Immature natural killer cell (primary cell): ENCODE results near the gene NIPBL. TPM values are rescaled to one million over a fixed set of nuclear protein-coding genes. Genes with fewer than 3 reads are reported as not detected.
"Not testable (repeated sequence)": the region's sequence is repeated elsewhere in the genome, so short reads cannot be mapped to it uniquely, and the experiment has no call there.

Experiments used
- DNase-seq, 3 donors: peaks; one replicate each; pipeline ENCODE4 v3.0.0; 2022; ENCODE audit warnings: mixed read lengths in 1 of 3
- H3K27ac Mint-ChIP-seq, 6 donors: one replicate each; pipeline ENCODE4 v1.8.0; 2020; ENCODE audit warnings: mixed read lengths in 6 of 6, mild to moderate bottlenecking in 5 of 6, inconsistent platforms in 4 of 6, moderate library complexity in 3 of 6
- H3K27me3 Mint-ChIP-seq, 3 donors: one replicate each; pipeline ENCODE4 v1.8.0; 2020 to 2021; ENCODE audit warnings: low read depth in 3 of 3, mild to moderate bottlenecking in 3 of 3, mixed read lengths in 3 of 3, moderate library complexity in 3 of 3, inconsistent platforms in 1 of 3
- H3K36me3 Mint-ChIP-seq, 3 donors: one replicate each; pipeline ENCODE4 v1.8.0; 2020; ENCODE audit warnings: mixed read lengths in 3 of 3, inconsistent platforms in 2 of 3, mild to moderate bottlenecking in 2 of 3
- H3K4me1 Mint-ChIP-seq, 2 donors: one replicate each; pipeline ENCODE4 v1.8.0; 2020; ENCODE audit warnings: inconsistent platforms in 2 of 2, mild to moderate bottlenecking in 2 of 2, mixed read lengths in 2 of 2, moderate library complexity in 1 of 2
- H3K4me3 Mint-ChIP-seq, 5 donors: one replicate each; pipeline ENCODE4 v1.8.0; 2020; ENCODE audit warnings: mild to moderate bottlenecking in 5 of 5, mixed read lengths in 5 of 5, inconsistent platforms in 3 of 5, moderate library complexity in 3 of 5
- H3K9me3 Mint-ChIP-seq, 6 donors: one replicate each; pipeline ENCODE4 v1.8.0; 2020; ENCODE audit warnings: mild to moderate bottlenecking in 6 of 6, mixed read lengths in 6 of 6, inconsistent platforms in 4 of 6, moderate library complexity in 3 of 6
- polyA plus RNA-seq, 3 donors: library from polyadenylated mRNA; unstranded; fragments of 300-500 nt; fragmentation: Illumina TruSeq; gene quantifications; one replicate each; pipeline ENCODE4 v1.2.3, GENCODE V29; 2021

Gene NIPBL
- polyA plus RNA-seq, 3 donors from 2014 or later: 4.9 to 42.5 (median 11.6) TPM

DNA sequence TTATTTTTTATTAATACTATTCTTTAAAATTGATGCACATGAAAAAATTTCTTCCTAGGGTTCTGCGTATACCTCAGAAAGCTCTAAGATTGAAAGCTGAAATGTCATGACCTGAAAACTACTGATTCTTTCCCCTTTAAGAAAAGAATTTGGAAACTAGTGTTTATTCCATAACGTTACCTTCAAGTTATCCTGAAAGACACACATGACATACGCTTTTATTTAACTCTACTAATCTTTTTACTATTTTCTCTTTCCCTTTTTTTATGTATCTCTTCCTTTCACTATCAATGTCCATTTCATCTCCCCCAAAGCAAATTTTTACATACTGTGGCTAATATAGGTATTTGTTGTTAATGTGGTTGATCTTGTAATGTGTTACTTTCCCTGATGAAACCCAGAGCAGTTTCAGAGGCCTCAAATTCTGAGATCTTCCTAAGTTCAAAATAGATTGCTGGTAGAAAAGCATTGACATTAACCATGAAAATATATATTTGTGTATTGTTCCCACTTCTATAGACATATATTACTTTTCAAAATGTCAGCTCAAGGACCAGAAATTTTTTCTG is 7.4 kb downstream of the NIPBL start:
- Mint-ChIP-seq H3K4me3 (peak overlapping the region in 4 of 5 donors; percentile 10 to 24 (median 15)), H3K27ac (peak overlapping the region in 1 of 6 donors; percentile 1), H3K9me3 (no peaks in the 10 kb centered on the region), H3K27me3 (peaks cover 0 to 3% (median 0%) of the 10 kb centered on the region in 3 donors), H3K4me1 (peaks cover 76 to 96% of the 10 kb centered on the region in 2 donors), H3K36me3 (peaks cover 0 to 4% (median 0%) of the 10 kb centered on the region in 3 donors)
- no peak for DNase-seq

DNA sequence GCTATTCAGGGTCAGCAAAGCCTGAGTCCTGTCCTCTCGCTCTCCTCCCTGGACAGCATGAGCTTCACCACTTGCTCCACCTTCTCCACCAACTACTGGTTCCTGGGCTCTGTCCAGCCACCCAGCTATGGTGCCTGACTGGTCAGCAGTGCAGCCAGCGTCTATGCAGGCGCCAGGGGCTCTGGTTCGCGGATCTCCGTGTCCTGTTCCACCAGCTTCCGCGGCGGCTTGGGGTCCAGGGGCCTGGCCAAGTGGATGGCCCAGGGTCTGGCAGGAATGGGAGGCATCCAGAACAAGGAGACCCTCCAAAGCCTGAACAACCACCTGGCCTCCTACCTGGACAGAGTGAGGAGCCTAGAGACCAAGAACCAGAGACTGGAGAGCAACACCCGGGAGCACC is 8.6 kb downstream of the NIPBL start:
- no peak overlapping the region for H3K4me3 Mint-ChIP-seq
- peaks cover 75 to 96% of the 10 kb centered on the region in 2 donors for H3K4me1 Mint-ChIP-seq
- no peak overlapping the region for H3K27ac Mint-ChIP-seq
- peaks cover 0 to 4% (median 0%) of the 10 kb centered on the region in 3 donors for H3K36me3 Mint-ChIP-seq
- DNase-seq: no peak
- no peaks in the 10 kb centered on the region for H3K9me3 Mint-ChIP-seq
- H3K27me3 Mint-ChIP-seq: peaks cover 0 to 3% (median 0%) of the 10 kb centered on the region in 3 donors

GRCh38 chr5:36885566-36886485 is 9.3 kb downstream of the NIPBL start:
- Mint-ChIP-seq H3K27me3 (peaks cover 0 to 3% (median 0%) of the 10 kb centered on the region in 3 donors), H3K27ac (peak overlapping the region in 1 of 6 donors; percentile 23), H3K36me3 (peaks cover 0 to 4% (median 0%) of the 10 kb centered on the region in 3 donors), H3K4me3 (peak overlapping the region in 2 of 5 donors; percentile 3 to 18), H3K4me1 (peaks cover 73 to 96% of the 10 kb centered on the region in 2 donors), H3K9me3 (no peaks in the 10 kb centered on the region)
- no peak for DNase-seq

DNA sequence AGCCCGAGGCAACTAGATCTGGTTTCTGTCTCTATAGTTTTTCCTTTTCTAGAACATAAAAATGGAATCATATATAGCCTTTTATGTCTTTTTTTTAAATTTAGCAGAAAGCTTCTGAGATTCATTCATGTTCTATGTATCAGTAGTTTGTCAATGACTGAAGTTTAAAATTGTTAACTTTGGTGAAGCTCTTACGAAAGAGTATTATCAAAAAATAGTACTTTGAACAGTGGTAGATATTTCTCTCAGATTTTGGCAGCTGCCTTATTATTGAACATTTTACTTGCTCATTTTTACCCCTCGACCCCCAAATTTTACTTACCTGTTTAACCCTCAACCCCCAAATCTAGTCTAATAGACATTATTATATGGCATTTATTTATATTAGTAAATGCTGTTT is 10.2 kb downstream of the NIPBL start:
- Mint-ChIP-seq H3K27ac (no peak overlapping the region), H3K9me3 (no peaks in the 10 kb centered on the region), H3K4me1 (peaks cover 73 to 95% of the 10 kb centered on the region in 2 donors), H3K36me3 (peaks cover 6 to 10% (median 6%) of the 10 kb centered on the region in 3 donors), H3K4me3 (no peak overlapping the region), H3K27me3 (peaks cover 0 to 3% (median 0%) of the 10 kb centered on the region in 3 donors)
- DNase-seq: no peak

DNA sequence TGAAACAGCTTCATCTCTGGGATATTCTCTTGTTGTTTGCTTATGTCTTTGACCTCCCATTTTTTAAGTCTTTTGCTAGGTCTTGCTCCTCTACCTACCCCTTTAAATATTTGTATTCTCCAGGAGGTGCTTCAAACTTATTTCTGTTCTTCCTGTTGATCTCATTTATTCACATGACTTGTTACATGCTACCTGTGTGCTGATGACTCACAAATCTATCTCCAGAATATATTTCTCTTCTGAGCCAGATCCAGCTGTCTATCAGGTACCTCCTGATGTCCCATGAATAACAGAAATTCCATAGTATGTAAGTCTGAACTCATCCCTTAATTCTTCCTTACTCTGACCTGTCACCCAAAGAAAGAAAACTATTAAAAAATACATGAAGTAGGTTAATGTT is 11.0 kb downstream of the NIPBL start:
- Mint-ChIP-seq H3K27ac (peak overlapping the region in 3 of 6 donors; percentile 4 to 9 (median 8)), H3K4me3 (peak overlapping the region in 1 of 5 donors; percentile 3), H3K27me3 (peaks cover 0 to 5% (median 0%) of the 10 kb centered on the region in 3 donors), H3K9me3 (no peaks in the 10 kb centered on the region), H3K4me1 (peaks cover 66 to 93% of the 10 kb centered on the region in 2 donors), H3K36me3 (peaks cover 6 to 13% (median 9%) of the 10 kb centered on the region in 3 donors)
- DNase-seq: no peak

GRCh38 chr5:36888303-36888702 is 11.7 kb downstream of the NIPBL start:
- no peaks in the 10 kb centered on the region for H3K9me3 Mint-ChIP-seq
- H3K36me3 Mint-ChIP-seq: peaks cover 6 to 13% (median 9%) of the 10 kb centered on the region in 3 donors
- peaks cover 67 to 92% of the 10 kb centered on the region in 2 donors for H3K4me1 Mint-ChIP-seq
- peaks cover 0 to 5% (median 0%) of the 10 kb centered on the region in 3 donors for H3K27me3 Mint-ChIP-seq
- H3K4me3 Mint-ChIP-seq: peak overlapping the region in 1 of 5 donors; percentile 4
- no peak for DNase-seq
- H3K27ac Mint-ChIP-seq: peak overlapping the region in 1 of 6 donors; percentile 23

DNA sequence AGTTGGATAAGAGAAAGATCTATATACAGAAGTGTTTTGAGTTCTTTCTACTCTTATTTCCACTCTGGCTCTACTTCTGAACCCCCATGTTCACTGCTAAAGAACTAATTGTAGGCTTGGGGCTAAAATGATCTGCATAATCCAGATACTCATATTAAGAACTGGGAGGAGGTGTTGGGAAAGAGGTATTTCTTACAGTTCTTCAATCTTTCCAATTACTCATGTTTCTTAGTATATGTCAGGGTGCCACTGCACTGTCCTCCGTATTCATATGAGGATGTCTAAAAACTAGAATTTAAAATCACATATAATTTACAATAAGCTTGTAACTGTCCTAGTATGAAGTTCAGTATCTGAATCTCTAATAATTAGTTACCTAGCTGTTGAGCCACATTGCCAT is 12.7 kb downstream of the NIPBL start:
- DNase-seq: no peak
- H3K4me1 Mint-ChIP-seq: peaks cover 68 to 92% of the 10 kb centered on the region in 2 donors
- H3K27me3 Mint-ChIP-seq: peaks cover 0 to 5% (median 0%) of the 10 kb centered on the region in 3 donors
- no peaks in the 10 kb centered on the region for H3K9me3 Mint-ChIP-seq
- H3K36me3 Mint-ChIP-seq: peaks cover 6 to 13% (median 9%) of the 10 kb centered on the region in 3 donors
- peak overlapping the region in 1 of 5 donors; percentile 20 for H3K4me3 Mint-ChIP-seq
- peak overlapping the region in 1 of 6 donors; percentile 34 for H3K27ac Mint-ChIP-seq

- peaks cover 6 to 9% (median 9%) of the 10 kb centered on the region in 3 donors for H3K36me3 Mint-ChIP-seq
- no peak overlapping the region for H3K27ac Mint-ChIP-seq
- peaks cover 72 to 95% of the 10 kb centered on the region in 2 donors for H3K4me1 Mint-ChIP-seq
These were observed 14.7 kb downstream of the NIPBL start for GRCh38 chr5:36891266-36891665.

GRCh38 chr5:36892085-36892830 is 15.7 kb downstream of the NIPBL start:
- peaks cover 71 to 92% of the 10 kb centered on the region in 2 donors for H3K4me1 Mint-ChIP-seq
- H3K4me3 Mint-ChIP-seq, H3K27ac Mint-ChIP-seq, DNase-seq, H3K9me3 Mint-ChIP-seq, H3K36me3 Mint-ChIP-seq, H3K27me3 Mint-ChIP-seq: not testable (repeated sequence)

More at GRCh38 chr5:36891266-36891665, 14.7 kb downstream of the NIPBL start:
- Mint-ChIP-seq H3K9me3 (no peaks in the 10 kb centered on the region), H3K27me3 (peaks cover 0 to 2% (median 0%) of the 10 kb centered on the region in 3 donors), H3K4me3 (no peak overlapping the region)
- DNase-seq: no peak

- no peaks in the 10 kb centered on the region for H3K9me3 Mint-ChIP-seq
- H3K4me3 Mint-ChIP-seq: peak overlapping the region in 1 of 5 donors; percentile 14
- H3K27me3 Mint-ChIP-seq: peaks cover 0 to 4% (median 0%) of the 10 kb centered on the region in 3 donors
- H3K36me3 Mint-ChIP-seq: peaks cover 6 to 9% (median 9%) of the 10 kb centered on the region in 3 donors
- H3K4me1 Mint-ChIP-seq: peaks cover 70 to 89% of the 10 kb centered on the region in 2 donors
- DNase-seq: no peak
- H3K27ac Mint-ChIP-seq: peak overlapping the region in 1 of 6 donors; percentile 14
These were observed 18.4 kb downstream of the NIPBL start for GRCh38 chr5:36894954-36895353.

DNA sequence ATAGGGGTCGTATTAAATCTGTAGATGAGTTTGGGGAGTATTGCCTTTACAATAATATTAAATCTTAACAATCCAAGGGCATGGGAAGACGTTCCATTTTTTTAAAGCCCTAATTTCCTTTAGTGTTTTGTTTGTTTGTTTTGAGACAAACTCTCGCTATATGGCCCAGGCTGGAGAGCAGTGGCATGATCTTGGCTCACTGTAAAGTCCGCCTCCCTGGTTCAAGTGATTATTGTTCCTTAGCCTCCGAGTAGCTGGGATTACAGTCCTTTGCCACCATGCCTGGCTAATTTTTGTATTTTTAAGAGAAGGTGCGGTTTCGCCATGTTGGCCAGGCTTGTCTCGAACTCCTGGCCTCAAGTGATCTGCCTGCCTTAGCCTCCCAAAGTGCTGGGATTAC is 19.9 kb downstream of the NIPBL start:
- Mint-ChIP-seq H3K4me3 (peak overlapping the region in 3 of 5 donors; percentile 33 to 48 (median 34)), H3K36me3 (peaks cover 3 to 7% (median 6%) of the 10 kb centered on the region in 3 donors), H3K27ac (peak overlapping the region in 2 of 6 donors; percentile 8 to 14), H3K4me1 (peaks cover 69 to 88% of the 10 kb centered on the region in 2 donors), H3K9me3 (no peaks in the 10 kb centered on the region), H3K27me3 (peaks cover 0 to 4% (median 0%) of the 10 kb centered on the region in 3 donors)
- DNase-seq: no peak

- peaks cover 77 to 91% of the 10 kb centered on the region in 2 donors for H3K4me1 Mint-ChIP-seq
- H3K27me3 Mint-ChIP-seq: peaks cover 0 to 2% (median 0%) of the 10 kb centered on the region in 3 donors
- DNase-seq: no peak
- peak overlapping the region in 2 of 5 donors; percentile 8 to 22 for H3K4me3 Mint-ChIP-seq
- H3K36me3 Mint-ChIP-seq: peaks cover 0 to 5% (median 0%) of the 10 kb centered on the region in 3 donors
- peak overlapping the region in 2 of 6 donors; percentile 6 to 14 for H3K27ac Mint-ChIP-seq
- no peaks in the 10 kb centered on the region for H3K9me3 Mint-ChIP-seq
These were observed 21.0 kb downstream of the NIPBL start for GRCh38 chr5:36897616-36898015.

GRCh38 chr5:36899860-36900259 is 23.3 kb downstream of the NIPBL start:
- Mint-ChIP-seq H3K9me3 (no peaks in the 10 kb centered on the region), H3K4me3 (peak overlapping the region in 2 of 5 donors; percentile 19 to 22), H3K27me3 (peaks cover 0 to 2% (median 0%) of the 10 kb centered on the region in 3 donors), H3K36me3 (peaks cover 0 to 5% (median 0%) of the 10 kb centered on the region in 3 donors), H3K4me1 (peaks cover 83 to 91% of the 10 kb centered on the region in 2 donors), H3K27ac (peak overlapping the region in 1 of 6 donors; percentile 23)
- DNase-seq: no peak
